ENCODE results near the gene PRPF6.

PRPF6 gene

GRCh38 chr20:64069614-64070243, 88.8 kb downstream of the PRPF6 start:
- FAIRE-seq (peak; percentile 56), DNase-seq (ENCODE audit: insufficient read length) (peak; percentile 67)
- TF ChIP-seq TAF1 (IDR thresholded peaks at IDR 0.05; ENCODE audit: borderline replicate concordance, low read depth, low read length), result no peak
- no peak for TF ChIP-seq POLR2A (IDR thresholded peaks at IDR 0.05; ENCODE audit: low read depth, low read length)
- no peak for TF ChIP-seq POLR2AphosphoS5 (IDR thresholded peaks at IDR 0.05; ENCODE audit: low read depth, low read length)

DNA sequence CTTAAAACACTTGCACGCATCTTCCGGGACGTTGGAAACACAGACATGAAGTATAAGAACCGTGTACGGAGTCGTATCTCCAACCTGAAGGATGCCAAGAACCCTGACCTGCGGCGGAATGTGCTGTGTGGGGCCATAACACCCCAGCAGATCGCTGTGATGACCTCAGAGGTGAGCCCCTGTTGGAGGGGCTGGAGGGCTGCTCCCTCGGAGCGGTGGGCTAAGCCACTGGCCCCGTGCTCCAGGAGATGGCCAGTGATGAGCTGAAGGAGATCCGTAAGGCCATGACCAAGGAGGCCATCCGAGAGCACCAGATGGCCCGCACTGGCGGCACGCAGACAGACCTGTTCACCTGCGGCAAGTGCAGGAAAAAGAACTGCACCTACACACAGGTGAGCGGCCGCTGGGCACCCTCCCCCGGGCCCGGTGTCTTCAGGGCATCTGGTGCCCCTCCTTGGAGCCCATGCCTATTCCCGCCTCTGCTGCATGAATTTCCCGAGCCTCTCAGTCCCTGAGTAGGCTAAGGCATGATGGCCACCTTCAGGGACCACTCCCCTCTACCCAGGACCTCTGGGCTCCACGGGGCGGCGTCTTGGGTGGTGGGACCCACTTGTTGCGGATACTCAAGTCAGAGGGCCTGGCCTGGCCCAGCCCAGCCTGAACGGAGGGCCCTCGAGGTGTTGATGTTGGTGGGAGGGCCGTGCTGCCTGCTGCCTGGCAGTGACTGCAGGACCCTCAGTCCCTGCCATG, 89.5 kb downstream of the PRPF6 start:
- FAIRE-seq, result no peak
- DNase-seq (ENCODE audit: insufficient read length), result no peak
- TF ChIP-seq TAF1 (IDR thresholded peaks at IDR 0.05; ENCODE audit: borderline replicate concordance, low read depth, low read length) (no peak), POLR2AphosphoS5 (IDR thresholded peaks at IDR 0.05; ENCODE audit: low read depth, low read length) (no peak), POLR2A (IDR thresholded peaks at IDR 0.05; ENCODE audit: low read depth, low read length) (no peak)

GRCh38 chr20:64071341-64072332, 90.7 kb downstream of the PRPF6 start:
- DNase-seq (ENCODE audit: insufficient read length) (no peak), FAIRE-seq (no peak)
- TF ChIP-seq POLR2AphosphoS5 (IDR thresholded peaks at IDR 0.05; ENCODE audit: low read depth, low read length) (peak; percentile 67), TAF1 (IDR thresholded peaks at IDR 0.05; ENCODE audit: borderline replicate concordance, low read depth, low read length) (no peak), POLR2A (IDR thresholded peaks at IDR 0.05; ENCODE audit: low read depth, low read length) (peak; percentile 38; the same call in 1 of the 2 replicates)

- FAIRE-seq (no peak), DNase-seq (ENCODE audit: insufficient read length) (no peak)
- TF ChIP-seq POLR2AphosphoS5 (IDR thresholded peaks at IDR 0.05; ENCODE audit: low read depth, low read length) (no peak), POLR2A (IDR thresholded peaks at IDR 0.05; ENCODE audit: low read depth, low read length) (no peak)
These were observed 91.6 kb downstream of the PRPF6 start for GRCh38 chr20:64072498-64073063.

DNA sequence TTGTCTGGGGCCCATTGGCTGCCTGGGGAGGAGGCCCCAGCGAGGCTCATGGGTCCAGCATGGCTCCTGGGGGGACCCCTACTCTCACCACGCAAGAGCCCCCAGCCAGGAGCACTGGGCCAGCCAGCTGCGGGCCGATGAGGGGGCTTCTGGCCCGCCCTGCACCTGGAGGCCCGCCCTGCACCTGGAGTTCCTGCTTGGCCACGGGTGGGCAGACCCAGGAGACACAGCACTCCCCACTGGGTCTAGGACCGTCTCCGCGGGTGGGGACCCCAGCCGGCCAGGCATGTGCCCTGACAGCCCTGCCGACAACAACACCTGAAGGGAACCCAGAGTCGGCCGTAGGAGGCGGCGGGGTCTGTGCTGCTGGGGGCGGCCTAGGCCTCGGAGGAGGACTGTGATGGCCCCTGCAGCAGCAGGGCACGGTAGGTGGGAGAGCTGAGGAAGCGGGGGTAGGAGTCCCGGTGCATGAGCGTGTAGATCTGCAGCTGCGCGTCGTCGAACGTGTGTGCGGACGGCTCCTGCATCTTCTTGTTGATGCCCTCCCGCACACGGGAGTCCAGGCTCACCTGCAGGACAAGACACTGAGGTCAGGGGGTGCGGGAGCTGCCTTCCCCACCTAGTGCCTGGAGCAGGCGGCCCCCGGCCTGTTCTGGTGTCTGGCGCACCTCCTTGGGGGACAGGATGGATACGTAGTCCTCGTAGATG, 92.7 kb downstream of the PRPF6 start:
- TF ChIP-seq POLR2A (IDR thresholded peaks at IDR 0.05; ENCODE audit: low read depth, low read length) (no peak), POLR2AphosphoS5 (IDR thresholded peaks at IDR 0.05; ENCODE audit: low read depth, low read length) (no peak), TAF1 (IDR thresholded peaks at IDR 0.05; ENCODE audit: borderline replicate concordance, low read depth, low read length) (no peak)
- FAIRE-seq, result no peak
- DNase-seq (ENCODE audit: insufficient read length), result no peak

DNA sequence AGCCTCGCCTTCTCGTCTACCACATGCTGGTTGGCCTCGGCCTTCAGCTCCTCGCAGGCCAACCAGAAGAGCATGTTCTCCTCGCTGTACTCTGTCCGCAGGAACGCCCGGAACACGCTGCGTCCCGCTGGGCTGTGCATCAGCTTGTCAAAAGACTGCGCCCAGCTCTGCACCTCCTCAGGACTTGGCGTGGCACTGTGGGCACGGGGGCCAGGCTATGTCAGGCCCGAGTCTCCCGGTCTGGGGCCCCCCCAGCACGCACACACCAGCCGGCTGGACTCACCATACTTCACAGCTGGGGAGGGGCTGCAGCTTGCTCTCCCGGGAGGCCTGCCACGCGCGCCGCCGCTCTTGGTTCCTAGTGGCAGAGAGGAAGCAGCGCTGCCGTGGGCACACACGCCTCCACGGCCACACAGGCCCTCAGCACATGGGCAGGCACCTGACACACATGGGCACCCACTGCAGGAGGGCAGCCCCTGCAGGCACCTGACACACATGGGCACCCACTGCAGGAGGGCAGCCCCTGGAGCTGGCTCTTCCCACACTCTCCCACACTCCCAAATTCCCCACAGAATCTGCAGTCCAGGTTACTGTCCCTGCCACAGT, 93.4 kb downstream of the PRPF6 start:
- no peak for TF ChIP-seq POLR2A (IDR thresholded peaks at IDR 0.05; ENCODE audit: low read depth, low read length)
- TF ChIP-seq TAF1 (IDR thresholded peaks at IDR 0.05; ENCODE audit: borderline replicate concordance, low read depth, low read length), result no peak
- no peak for TF ChIP-seq POLR2AphosphoS5 (IDR thresholded peaks at IDR 0.05; ENCODE audit: low read depth, low read length)
- DNase-seq (ENCODE audit: insufficient read length), result no peak
- no peak for FAIRE-seq

DNA sequence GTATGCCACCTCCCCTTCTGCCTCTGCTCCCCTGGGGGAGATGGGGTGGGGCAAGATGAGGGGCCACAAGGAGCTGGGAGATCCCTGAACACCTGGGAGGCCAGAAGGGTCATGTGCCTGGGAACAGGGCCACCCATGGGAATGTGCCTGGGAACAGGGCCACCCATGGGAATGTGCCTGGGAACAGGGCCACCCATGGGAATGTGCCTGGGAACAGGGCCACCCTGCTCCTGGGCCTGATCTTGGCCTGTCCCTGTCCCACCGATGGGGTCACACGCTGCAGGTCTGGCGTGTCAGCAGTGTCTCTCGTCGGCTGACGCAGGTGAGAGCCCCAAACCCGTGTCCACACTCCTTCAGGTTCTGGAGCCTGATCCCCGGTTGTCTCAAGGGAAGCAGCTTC, 94.0 kb downstream of the PRPF6 start:
- no peak for FAIRE-seq
- TF ChIP-seq TAF1 (IDR thresholded peaks at IDR 0.05; ENCODE audit: borderline replicate concordance, low read depth, low read length) (no peak), POLR2A (IDR thresholded peaks at IDR 0.05; ENCODE audit: low read depth, low read length) (no peak), POLR2AphosphoS5 (IDR thresholded peaks at IDR 0.05; ENCODE audit: low read depth, low read length) (no peak)
- no peak for DNase-seq (ENCODE audit: insufficient read length)

DNA sequence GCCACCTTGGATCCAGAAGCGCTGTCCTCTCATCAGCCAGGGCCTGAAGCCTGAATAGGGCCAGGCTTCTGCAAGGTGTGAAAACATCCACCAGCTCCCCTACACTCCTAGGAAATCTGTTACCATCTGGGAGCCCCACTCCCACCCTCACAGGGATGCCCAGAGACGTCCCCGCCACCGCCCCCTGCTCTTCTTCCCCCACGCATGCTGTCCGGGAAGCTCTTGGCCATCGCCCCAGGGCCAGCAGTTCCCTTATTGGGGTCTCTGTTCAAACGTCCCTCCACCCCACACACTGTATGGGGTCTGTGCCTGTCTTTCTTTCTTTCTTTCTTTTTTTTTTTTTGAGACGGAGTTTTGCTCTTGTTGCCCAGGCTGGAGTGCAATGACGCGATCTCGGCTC, 94.6 kb downstream of the PRPF6 start:
- DNase-seq (ENCODE audit: insufficient read length) (no peak), FAIRE-seq (no peak)
- TF ChIP-seq POLR2A (IDR thresholded peaks at IDR 0.05; ENCODE audit: low read depth, low read length), result no peak
- TF ChIP-seq TAF1 (IDR thresholded peaks at IDR 0.05; ENCODE audit: borderline replicate concordance, low read depth, low read length), result no peak
- TF ChIP-seq POLR2AphosphoS5 (IDR thresholded peaks at IDR 0.05; ENCODE audit: low read depth, low read length), result no peak

- DNase-seq (ENCODE audit: insufficient read length) (no peak), FAIRE-seq (peak; percentile 70)
- TF ChIP-seq POLR2AphosphoS5 (IDR thresholded peaks at IDR 0.05; ENCODE audit: low read depth, low read length) (no peak), POLR2A (IDR thresholded peaks at IDR 0.05; ENCODE audit: low read depth, low read length) (no peak; the same call in 1 of the 2 replicates), TAF1 (IDR thresholded peaks at IDR 0.05; ENCODE audit: borderline replicate concordance, low read depth, low read length) (no peak)
These were observed 95.4 kb downstream of the PRPF6 start for GRCh38 chr20:64076061-64076997.
